ENCODE data around the gene TSHZ1. TPM values are rescaled to one million over a fixed set of nuclear protein-coding genes. Genes with fewer than 3 reads are reported as not detected.

TSHZ1 gene
- total and polyA plus RNA-seq, 2 of the 8 experiments (the other 6 are each of a cell fraction or from before 2014, with no cell fraction given), result 0.03 to 0.32 TPM

- Histone ChIP-seq H2BK5ac (ENCODE audit: low read depth, low read length) (no peak overlapping the region), H3K79me2 (ENCODE audit: control insufficient read depth in 1 of 2, insufficient read depth in 2 of 2, low read length in 2 of 2) (no peaks in the 10 kb centered on the region), H2AFZ (ENCODE audit: low read length) (peak overlapping the region; percentile 87), H4K91ac (replicated peaks; ENCODE audit: insufficient read length, low read length) (no peak overlapping the region), H2BK120ac (replicated peaks; ENCODE audit: low read depth, low read length) (no peak overlapping the region), H4K5ac (ENCODE audit: insufficient read length, low read depth, low read length) (no peak overlapping the region), H3K14ac (ENCODE audit: insufficient read length) (no peak overlapping the region), H3K18ac (ENCODE audit: extremely low read depth, low read length) (no peak overlapping the region), H4K20me1 (replicated peaks in 1 of 2; ENCODE audit: control insufficient read depth in 1 of 2, insufficient read depth in 2 of 2, low read length in 2 of 2) (no peaks in the 10 kb centered on the region), H3K9ac (replicated peaks in 1 of 4; ENCODE audit: extremely low read depth in 1 of 4, low read depth in 3 of 4, low read length in 3 of 4) (no peak overlapping the region), H3K23me2 (ENCODE audit: low read depth, low read length) (no peaks in the 10 kb centered on the region), H4K8ac (ENCODE audit: extremely low read depth, insufficient read depth, low read length) (peak overlapping the region; percentile 18; the same call in 1 of the 2 replicates), H2AK5ac (ENCODE audit: low read depth, low read length) (no peak overlapping the region), H2BK12ac (ENCODE audit: low read depth, low read length) (no peak overlapping the region), H3K4me3 (ENCODE audit: extremely low read depth in 1 of 4, insufficient read depth in 2 of 4, low read depth in 3 of 4, low read length in 4 of 4) (no peak overlapping the region), H3K9me3 (ENCODE audit: insufficient read depth in 2 of 2, low read depth in 1 of 2, low read length in 1 of 2) (no peaks in the 10 kb centered on the region), H3K4ac (replicated peaks; ENCODE audit: insufficient read length, low read depth, low read length) (no peak overlapping the region), H3K4me1 (replicated peaks in 1 of 4; ENCODE audit: control insufficient read depth in 3 of 4, insufficient read depth in 4 of 4, low read length in 3 of 4) (peaks cover 0 to 5% (median 0%) of the 10 kb centered on the region in 4 experiments; a peak in 2 of 7 replicates), H2BK20ac (ENCODE audit: low read length) (no peak overlapping the region), H3K36me3 (ENCODE audit: control insufficient read depth in 2 of 4, insufficient read depth in 4 of 4, low read length in 3 of 4) (no peaks in the 10 kb centered on the region), H3K56ac (replicated peaks; ENCODE audit: insufficient read length, low read depth, low read length) (no peak overlapping the region), H3K27ac (ENCODE audit: low read depth, low read length) (no peak overlapping the region), H2BK15ac (ENCODE audit: low read length) (no peak overlapping the region), H3K27me3 (replicated peaks in 1 of 4; ENCODE audit: control insufficient read depth in 3 of 4, extremely low read depth in 1 of 4, insufficient read depth in 3 of 4, low read length in 3 of 4) (no peaks in the 10 kb centered on the region), H3K79me1 (ENCODE audit: low read depth, low read length) (no peaks in the 10 kb centered on the region), H3K23ac (ENCODE audit: insufficient read length) (no peak overlapping the region), H3K4me2 (ENCODE audit: insufficient read depth in 1 of 2, low read depth in 2 of 2, low read length in 2 of 2) (no peak overlapping the region)
- TF ChIP-seq JUN (IDR thresholded peaks at IDR 0.05; ENCODE audit: low read depth, low read length) (no peak), RAD21 (IDR thresholded peaks at IDR 0.05 in 1 of 2, conservative IDR thresholded peaks at IDR 0.05 in 1 of 2; ENCODE audit: low read depth in 2 of 2, low read length in 2 of 2) (peak in 1 of 2 experiments; percentile 15; a peak in 2 of 4 replicates), CTCF (IDR thresholded peaks at IDR 0.05; ENCODE audit: control extremely low read depth in 1 of 3, insufficient read depth in 1 of 3, low read depth in 1 of 3, low read length in 3 of 3) (peak in 1 of 3 experiments; percentile 31; a peak in 1 of 4 replicates)
- CTCF ChIA-PET (ENCODE audit: partially characterized antibody), result interaction anchor here (0.7 to 1.0 kb wide), 4 partner anchors 12 to 104 kb away, joined by 3 read pairs; partner anchors contain the start of gene TSHZ1
- DNase-seq (ENCODE audit: low read depth in 1 of 2, low spot score in 2 of 2) (no peak), FAIRE-seq (no peak)
- 73% methylated on average over 5 of the region's 5 CpGs; no CpG with 5 or more reads in 1 of the 2 experiments for WGBS, 2 experiments (ENCODE audit: extremely low coverage in 1 of 2, insufficient coverage in 1 of 2, insufficient read length in 1 of 2, insufficient replicate concordance in 2 of 2, low coverage in 1 of 2, low lambda C conversion rate in 2 of 2, missing lambda C conversion rate in 1 of 2)
- POLR2A ChIA-PET (ENCODE audit: partially characterized antibody), result interaction anchor here (1.1 kb wide), 1 partner anchor 10 kb away, joined by 3 read pairs; no protein-coding TSS in a partner anchor
These were observed 37.5 kb upstream of the TSHZ1 start for GRCh38 chr18:75173125-75173432.
